GM12878 (cell line): ENCODE results near the gene AMBRA1. TPM values are rescaled to one million over a fixed set of nuclear protein-coding genes. Genes with fewer than 3 reads are reported as not detected.

Experiments used
- ATAC-seq: fragments of 200-7000 bp; cut with Tn5 transposase; 3 replicates; pipeline ENCODE4 v1.9.1; 2020; ENCODE audit warnings: mild to moderate bottlenecking, moderate library complexity
- BruUV-seq: library from RNA; stranded (reverse); fragments of 400-500 nt; replicated peaks from 2 replicates; lab custom pipeline; 2021; lab: Mats Ljungman, UMichigan
- CTCF ChIA-PET: fragments of 300-600 bp; sonication (Branson Sonifier 250); formaldehyde crosslinking; extraction: SDS; loops from one replicate; lab custom pipeline; 2021; ENCODE audit warnings: inconsistent platforms; lab: Yijun Ruan, JAX
- POLR2A ChIA-PET: fragments of 350-600 bp; formaldehyde crosslinking; extraction: SDS; loops from one replicate; lab custom pipeline; 2021; ENCODE audit warnings: inconsistent platforms; lab: Charles Lee
- RAD21 ChIA-PET: fragments of 300-600 bp; sonication (Branson Sonifier 250); formaldehyde crosslinking; loops from one replicate; lab custom pipeline; 2023; ENCODE audit warnings: antibody characterized with exemption; ENCODE audit not compliant: unreplicated experiment; lab: Charles Lee
- SMC1A ChIA-PET: fragments of 300-600 bp; sonication (Branson Sonifier 250); formaldehyde crosslinking; loops from one replicate; lab custom pipeline; 2023; ENCODE audit not compliant: unreplicated experiment, uncharacterized antibody; lab: Charles Lee
- DNase-seq: peaks from one replicate; pipeline ENCODE4 v3.0.0-alpha.2; 2011; ENCODE audit warnings: low read depth, low spot score
- FAIRE-seq: peaks from 3 replicates; lab custom pipeline; 2011; peaks lifted over from hg19 to GRCh38; lab: Jason Lieb, UNC
- H2AFZ ChIP-seq: 2 replicates; pipeline ENCODE4 v1.6.0; 2011; ENCODE audit warnings: low read depth, low read length, control low read depth; ENCODE audit not compliant: control insufficient read depth
- H3K27ac ChIP-seq: 2 replicates; pipeline ENCODE4 v1.5.1; 2011; ENCODE audit warnings: control low read depth; ENCODE audit not compliant: control insufficient read depth, insufficient read depth
- H3K27me3 ChIP-seq, 2 experiments: replicated peaks in 1 of 2; 2 replicates each; pipeline versions ENCODE4 v1.6.0 to v1.6.1; 2011; ENCODE audit warnings: low read length in 1 of 2; ENCODE audit not compliant: control insufficient read depth in 2 of 2, insufficient read depth in 2 of 2
- H3K36me3 ChIP-seq, 2 experiments: 2 replicates each; pipeline ENCODE4 v1.5.1; 2011; ENCODE audit warnings: low read length in 1 of 2; ENCODE audit not compliant: control insufficient read depth in 2 of 2, insufficient read depth in 2 of 2
- H3K4me1 ChIP-seq: 2 replicates; pipeline ENCODE4 v1.6.1; 2011; ENCODE audit warnings: mild to moderate bottlenecking, low read length, moderate library complexity, mixed read lengths; ENCODE audit not compliant: control insufficient read depth, insufficient read depth
- H3K4me2 ChIP-seq: 2 replicates; pipeline ENCODE4 v1.6.0; 2011; ENCODE audit warnings: control low read depth; ENCODE audit not compliant: control insufficient read depth, insufficient read depth
- H3K4me3 ChIP-seq: fragments of 200-600 bp; sonication (generic); 2 replicates; pipeline ENCODE4 v1.5.1; 2016
- H3K79me2 ChIP-seq: 2 replicates; pipeline ENCODE4 v1.6.0; 2011; ENCODE audit warnings: low read length; ENCODE audit not compliant: control insufficient read depth, insufficient read depth
- H3K9ac ChIP-seq: 2 replicates; pipeline ENCODE4 v1.8.0; 2011; ENCODE audit warnings: low read length, control low read depth, mixed read lengths; ENCODE audit not compliant: control insufficient read depth, insufficient read depth
- H3K9me3 ChIP-seq: replicated peaks from 3 replicates; pipeline ENCODE4 v1.5.1; 2011; ENCODE audit warnings: mild to moderate bottlenecking, low read length; ENCODE audit not compliant: control insufficient read depth, insufficient read depth
- H4K20me1 ChIP-seq: 2 replicates; pipeline ENCODE4 v1.6.0; 2011; ENCODE audit not compliant: control insufficient read depth, insufficient read depth
- BCL11A ChIP-seq: IDR thresholded peaks from 2 replicates; pipeline ENCODE4 v1.6.1; 2011; ENCODE audit warnings: low read depth, low read length
- BHLHE40 ChIP-seq, 2 experiments: fragments of 450-650 bp in 1 of 2; IDR thresholded peaks; 2 replicates each; pipeline ENCODE4 v1.6.1; 2011 to 2017; ENCODE audit warnings: low read depth in 2 of 2, borderline replicate concordance in 1 of 2, improper control_type of control experiment in 1 of 2, low read length in 1 of 2, mild to moderate bottlenecking in 1 of 2
- BMI1 ChIP-seq: fragments of 450-650 bp; IDR thresholded peaks from 2 replicates; pipeline ENCODE4 v1.6.1; 2016; ENCODE audit warnings: mild to moderate bottlenecking, moderate library complexity, borderline replicate concordance
- CREB1 ChIP-seq: IDR thresholded peaks from 2 replicates; pipeline ENCODE4 v1.6.1; 2012; ENCODE audit warnings: low read depth, mild to moderate bottlenecking, inconsistent platforms
- DPF2 ChIP-seq: fragments of 450-650 bp; IDR thresholded peaks from 2 replicates; pipeline ENCODE4 v1.6.1; 2017; ENCODE audit warnings: mild to moderate bottlenecking
- ETV6 ChIP-seq, 2 experiments: fragments of 450-650 bp in 1 of 2; IDR thresholded peaks in 1 of 2; conservative IDR thresholded peaks in 1 of 2; 2 replicates each; pipeline ENCODE4 v1.6.1; 2014; ENCODE audit warnings: antibody characterized with exemption in 1 of 2, borderline replicate concordance in 1 of 2, low read depth in 1 of 2, mild to moderate bottlenecking in 1 of 2, moderate library complexity in 1 of 2
- MEF2A ChIP-seq: IDR thresholded peaks from 2 replicates; pipeline ENCODE4 v1.6.1; 2011; ENCODE audit warnings: low read depth, mild to moderate bottlenecking, low read length, moderate library complexity; ENCODE audit not compliant: insufficient read depth
- MYB ChIP-seq: fragments of 150-350 bp; IDR thresholded peaks from 2 replicates; pipeline ENCODE4 v1.6.1; 2014; ENCODE audit warnings: mild to moderate bottlenecking, low read depth, low read length, borderline replicate concordance
- RBBP5 ChIP-seq: fragments of 200-600 bp; sonication (generic); conservative IDR thresholded peaks from 2 replicates; pipeline ENCODE4 v1.6.1; 2016
- SMARCA5 ChIP-seq: fragments of 450-650 bp; IDR thresholded peaks from 2 replicates; pipeline ENCODE4 v1.6.1; 2017; ENCODE audit warnings: mild to moderate bottlenecking
- SPI1 ChIP-seq: IDR thresholded peaks from 2 replicates; pipeline ENCODE4 v1.6.1; 2011; ENCODE audit warnings: low read depth, mild to moderate bottlenecking, low read length, moderate library complexity, borderline replicate concordance; ENCODE audit not compliant: insufficient read depth
- WGBS: methylation state at CpG from one replicate; pipeline ENCODE4 v1.1.6; 2016; ENCODE audit warnings: low lambda C conversion rate; ENCODE audit not compliant: insufficient replicate concordance, insufficient coverage; ENCODE audit errors: missing lambda C conversion rate; 5-methylcytosine and 5-hydroxymethylcytosine counted together
- in situ Hi-C: fragments of 300-500 bp; cut with MboI; formaldehyde crosslinking; loops from 9 replicates; pipeline ENCODE4 v1.14.3; 2018; ENCODE audit warnings: mixed read lengths
- intact Hi-C: fragments of 100-400 bp; cut with micrococcal nuclease; formaldehyde crosslinking; loops from one replicate; pipeline ENCODE4 v1.14.2; 2022; ENCODE audit not compliant: unreplicated experiment
- polyA plus RNA-seq, 11 experiments: library from polyadenylated mRNA; depleted of rRNA in 4 of 11; unstranded in 6 of 11; stranded (reverse) in 5 of 11; fragments of >200 nt; fragmentation: Nextera tagmentation in 4 of 11; fragmentation: Illumina TruSeq in 1 of 11; extraction: Ambion mirVana in 4 of 11; extraction: Trizol in 1 of 11; gene quantifications; 1 replicate in 1 of 11; 2 replicates in 10 of 11; pipeline versions ENCODE4 v1.2.1 to v1.2.3, GENCODE V29; 2011 to 2016; ENCODE audit warnings: inconsistent platforms in 2 of 11, missing spikeins in 2 of 11, low read depth in 1 of 11
- total RNA-seq, 4 experiments: library from RNA; depleted of rRNA in 3 of 4; stranded (reverse); fragments of >200 nt in 3 of 4; fragmentation: Illumina TruSeq in 1 of 4; extraction: Trizol in 1 of 4; gene quantifications; 2 replicates each; pipeline versions ENCODE4 v1.2.1 to v1.2.3, GENCODE V29; 2013 to 2021
- TF ChIP-seq, protein P1 (sequence below): fragments of 450-650 bp; IDR thresholded peaks from 2 replicates; pipeline ENCODE4 v1.6.1; 2017; ENCODE audit warnings: mild to moderate bottlenecking, moderate library complexity
- TF ChIP-seq, protein P2 (sequence below): fragments of 450-650 bp; IDR thresholded peaks from 2 replicates; pipeline ENCODE4 v1.6.1; 2017; ENCODE audit warnings: mild to moderate bottlenecking, moderate library complexity

AMBRA1 gene
- total and polyA plus RNA-seq, 10 of the 15 experiments (the other 5 are each of a cell fraction or from before 2014, with no cell fraction given), result 0.57 to 34.3 (median 13.7) TPM

DNA sequence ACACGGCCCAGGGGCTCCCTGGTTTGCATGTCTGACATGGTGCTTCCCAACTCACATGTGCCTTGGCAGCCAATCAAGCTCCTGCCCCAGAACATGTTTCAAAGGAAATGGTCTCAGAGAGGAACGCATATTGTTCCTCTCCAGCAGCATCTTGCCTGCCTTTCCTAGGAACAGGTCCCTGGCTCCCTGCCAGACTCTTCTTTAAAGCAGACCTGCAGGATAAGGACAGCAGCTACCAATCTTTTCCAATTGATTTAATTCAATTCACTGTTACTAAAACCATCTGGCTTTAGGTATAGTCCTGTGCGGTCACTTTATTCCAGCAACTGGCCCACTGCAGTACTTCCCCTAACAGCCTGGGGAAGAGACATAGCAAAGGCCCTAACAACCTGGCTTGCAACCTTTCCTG lies 79.9 kb downstream of the AMBRA1 start:
- in situ Hi-C loops, result no loop called here
- ATAC-seq (no peak), FAIRE-seq (no peak), DNase-seq (no peak)
- intact Hi-C loops, result no loop called here
- Histone ChIP-seq H3K27ac (no peak overlapping the region), H3K36me3 (no peaks in the 10 kb centered on the region; a peak in 2 of 4 replicates), H3K79me2 (peaks cover 3% of the 10 kb centered on the region), H3K9me3 (no peaks in the 10 kb centered on the region), H4K20me1 (no peaks in the 10 kb centered on the region), H3K4me1 (no peaks in the 10 kb centered on the region), H3K4me3 (no peak overlapping the region), H3K27me3 (no peaks in the 10 kb centered on the region), H3K9ac (no peak overlapping the region), H3K4me2 (no peak overlapping the region), H2AFZ (no peak overlapping the region)
- RAD21 ChIA-PET, result interaction anchor here (0.9 to 1.9 kb wide), 3 partner anchors 15 to 81 kb away, joined by 3 to 11 read pairs (median 4); no protein-coding TSS in a partner anchor
- POLR2A ChIA-PET, result interaction anchor here (0.6 to 0.9 kb wide), 4 partner anchors 27 to 602 kb away, joined by 3 to 6 read pairs (median 4); no protein-coding TSS in a partner anchor
- TF ChIP-seq, protein P1, sequence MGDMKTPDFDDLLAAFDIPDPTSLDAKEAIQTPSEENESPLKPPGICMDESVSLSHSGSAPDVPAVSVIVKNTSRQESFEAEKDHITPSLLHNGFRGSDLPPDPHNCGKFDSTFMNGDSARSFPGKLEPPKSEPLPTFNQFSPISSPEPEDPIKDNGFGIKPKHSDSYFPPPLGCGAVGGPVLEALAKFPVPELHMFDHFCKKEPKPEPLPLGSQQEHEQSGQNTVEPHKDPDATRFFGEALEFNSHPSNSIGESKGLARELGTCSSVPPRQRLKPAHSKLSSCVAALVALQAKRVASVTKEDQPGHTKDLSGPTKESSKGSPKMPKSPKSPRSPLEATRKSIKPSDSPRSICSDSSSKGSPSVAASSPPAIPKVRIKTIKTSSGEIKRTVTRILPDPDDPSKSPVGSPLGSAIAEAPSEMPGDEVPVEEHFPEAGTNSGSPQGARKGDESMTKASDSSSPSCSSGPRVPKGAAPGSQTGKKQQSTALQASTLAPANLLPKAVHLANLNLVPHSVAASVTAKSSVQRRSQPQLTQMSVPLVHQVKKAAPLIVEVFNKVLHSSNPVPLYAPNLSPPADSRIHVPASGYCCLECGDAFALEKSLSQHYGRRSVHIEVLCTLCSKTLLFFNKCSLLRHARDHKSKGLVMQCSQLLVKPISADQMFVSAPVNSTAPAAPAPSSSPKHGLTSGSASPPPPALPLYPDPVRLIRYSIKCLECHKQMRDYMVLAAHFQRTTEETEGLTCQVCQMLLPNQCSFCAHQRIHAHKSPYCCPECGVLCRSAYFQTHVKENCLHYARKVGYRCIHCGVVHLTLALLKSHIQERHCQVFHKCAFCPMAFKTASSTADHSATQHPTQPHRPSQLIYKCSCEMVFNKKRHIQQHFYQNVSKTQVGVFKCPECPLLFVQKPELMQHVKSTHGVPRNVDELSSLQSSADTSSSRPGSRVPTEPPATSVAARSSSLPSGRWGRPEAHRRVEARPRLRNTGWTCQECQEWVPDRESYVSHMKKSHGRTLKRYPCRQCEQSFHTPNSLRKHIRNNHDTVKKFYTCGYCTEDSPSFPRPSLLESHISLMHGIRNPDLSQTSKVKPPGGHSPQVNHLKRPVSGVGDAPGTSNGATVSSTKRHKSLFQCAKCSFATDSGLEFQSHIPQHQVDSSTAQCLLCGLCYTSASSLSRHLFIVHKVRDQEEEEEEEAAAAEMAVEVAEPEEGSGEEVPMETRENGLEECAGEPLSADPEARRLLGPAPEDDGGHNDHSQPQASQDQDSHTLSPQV, result no peak
- no peak for TF ChIP-seq BCL11A
- no peak for TF ChIP-seq ETV6 (conservative IDR thresholded peaks at IDR 0.05 in 1 of 2, IDR thresholded peaks at IDR 0.05 in 1 of 2; ENCODE audit: borderline replicate concordance in 1 of 2, low read depth in 1 of 2)
- TF ChIP-seq DPF2, result no peak
- TF ChIP-seq RBBP5, result no peak
- no peak for TF ChIP-seq SMARCA5
- TF ChIP-seq BMI1, result no peak
- TF ChIP-seq, protein P2, sequence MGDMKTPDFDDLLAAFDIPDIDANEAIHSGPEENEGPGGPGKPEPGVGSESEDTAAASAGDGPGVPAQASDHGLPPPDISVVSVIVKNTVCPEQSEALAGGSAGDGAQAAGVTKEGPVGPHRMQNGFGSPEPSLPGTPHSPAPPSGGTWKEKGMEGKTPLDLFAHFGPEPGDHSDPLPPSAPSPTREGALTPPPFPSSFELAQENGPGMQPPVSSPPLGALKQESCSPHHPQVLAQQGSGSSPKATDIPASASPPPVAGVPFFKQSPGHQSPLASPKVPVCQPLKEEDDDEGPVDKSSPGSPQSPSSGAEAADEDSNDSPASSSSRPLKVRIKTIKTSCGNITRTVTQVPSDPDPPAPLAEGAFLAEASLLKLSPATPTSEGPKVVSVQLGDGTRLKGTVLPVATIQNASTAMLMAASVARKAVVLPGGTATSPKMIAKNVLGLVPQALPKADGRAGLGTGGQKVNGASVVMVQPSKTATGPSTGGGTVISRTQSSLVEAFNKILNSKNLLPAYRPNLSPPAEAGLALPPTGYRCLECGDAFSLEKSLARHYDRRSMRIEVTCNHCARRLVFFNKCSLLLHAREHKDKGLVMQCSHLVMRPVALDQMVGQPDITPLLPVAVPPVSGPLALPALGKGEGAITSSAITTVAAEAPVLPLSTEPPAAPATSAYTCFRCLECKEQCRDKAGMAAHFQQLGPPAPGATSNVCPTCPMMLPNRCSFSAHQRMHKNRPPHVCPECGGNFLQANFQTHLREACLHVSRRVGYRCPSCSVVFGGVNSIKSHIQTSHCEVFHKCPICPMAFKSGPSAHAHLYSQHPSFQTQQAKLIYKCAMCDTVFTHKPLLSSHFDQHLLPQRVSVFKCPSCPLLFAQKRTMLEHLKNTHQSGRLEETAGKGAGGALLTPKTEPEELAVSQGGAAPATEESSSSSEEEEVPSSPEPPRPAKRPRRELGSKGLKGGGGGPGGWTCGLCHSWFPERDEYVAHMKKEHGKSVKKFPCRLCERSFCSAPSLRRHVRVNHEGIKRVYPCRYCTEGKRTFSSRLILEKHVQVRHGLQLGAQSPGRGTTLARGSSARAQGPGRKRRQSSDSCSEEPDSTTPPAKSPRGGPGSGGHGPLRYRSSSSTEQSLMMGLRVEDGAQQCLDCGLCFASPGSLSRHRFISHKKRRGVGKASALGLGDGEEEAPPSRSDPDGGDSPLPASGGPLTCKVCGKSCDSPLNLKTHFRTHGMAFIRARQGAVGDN, result no peak
- no peak for TF ChIP-seq CREB1
- TF ChIP-seq SPI1, result no peak
- TF ChIP-seq MEF2A, result no peak
- TF ChIP-seq MYB, result no peak
- no peak for TF ChIP-seq BHLHE40 (IDR thresholded peaks at IDR 0.05; ENCODE audit: borderline replicate concordance in 1 of 2, low read depth in 2 of 2, low read length in 1 of 2)
- no TSS peak for BruUV-seq
- SMC1A ChIA-PET, result interaction anchor here (0.6 to 1.8 kb wide), 6 partner anchors 8 to 126 kb away, joined by 3 to 6 read pairs (median 3); no protein-coding TSS in a partner anchor
- CTCF ChIA-PET, result interaction anchor here (0.9 to 1.0 kb wide), 4 partner anchors 9 to 31 kb away, joined by 3 to 6 read pairs (median 3); no protein-coding TSS in a partner anchor
- 71% methylated on average over 3 of the region's 3 CpGs for WGBS
